Dedifferentiated amniotic fluid mesenchymal stem cell (primary cell): ENCODE data around the gene ZMIZ2.

ENCODE experiments used
- DNase-seq: peaks from one replicate; pipeline ENCODE4 v3.0.0-alpha.2; 2016; ENCODE audit errors: extremely low spot score

The ZMIZ2 gene

DNA sequence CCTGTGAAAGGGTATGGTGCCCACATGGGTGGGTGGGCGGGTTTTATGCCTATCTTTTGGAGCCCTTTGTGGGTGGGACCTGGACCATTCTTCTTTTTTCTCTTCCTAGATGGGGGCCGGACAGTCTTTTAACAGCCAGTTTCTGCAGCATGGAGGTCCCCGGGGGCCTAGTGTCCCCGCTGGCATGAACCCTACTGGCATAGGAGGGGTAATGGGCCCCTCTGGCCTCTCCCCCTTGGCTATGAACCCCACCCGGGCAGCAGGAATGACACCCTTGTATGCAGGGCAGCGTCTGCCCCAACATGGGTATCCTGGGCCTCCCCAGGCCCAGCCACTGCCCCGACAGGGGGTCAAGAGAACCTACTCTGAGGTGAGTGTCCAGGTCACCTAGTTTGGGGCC is 9.1 kb downstream of the ZMIZ2 start:
- DNase-seq = no peak

DNA sequence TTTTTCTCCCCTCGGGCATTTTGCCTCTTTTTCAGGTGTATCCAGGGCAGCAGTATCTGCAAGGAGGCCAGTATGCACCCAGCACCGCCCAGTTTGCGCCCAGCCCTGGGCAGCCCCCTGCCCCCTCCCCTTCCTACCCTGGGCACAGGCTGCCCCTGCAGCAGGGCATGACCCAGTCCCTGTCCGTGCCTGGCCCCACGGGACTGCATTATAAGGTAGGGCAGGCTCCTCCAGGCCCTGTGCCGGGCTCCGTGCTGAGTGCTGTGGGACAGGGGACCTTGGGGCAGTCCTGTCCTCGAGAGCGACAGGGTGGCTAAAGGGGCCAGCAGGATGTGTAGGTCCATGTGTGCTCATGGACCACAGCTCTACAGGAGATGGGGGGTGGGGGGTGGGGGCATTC is 10.6 kb downstream of the ZMIZ2 start:
- DNase-seq = no peak

DNA sequence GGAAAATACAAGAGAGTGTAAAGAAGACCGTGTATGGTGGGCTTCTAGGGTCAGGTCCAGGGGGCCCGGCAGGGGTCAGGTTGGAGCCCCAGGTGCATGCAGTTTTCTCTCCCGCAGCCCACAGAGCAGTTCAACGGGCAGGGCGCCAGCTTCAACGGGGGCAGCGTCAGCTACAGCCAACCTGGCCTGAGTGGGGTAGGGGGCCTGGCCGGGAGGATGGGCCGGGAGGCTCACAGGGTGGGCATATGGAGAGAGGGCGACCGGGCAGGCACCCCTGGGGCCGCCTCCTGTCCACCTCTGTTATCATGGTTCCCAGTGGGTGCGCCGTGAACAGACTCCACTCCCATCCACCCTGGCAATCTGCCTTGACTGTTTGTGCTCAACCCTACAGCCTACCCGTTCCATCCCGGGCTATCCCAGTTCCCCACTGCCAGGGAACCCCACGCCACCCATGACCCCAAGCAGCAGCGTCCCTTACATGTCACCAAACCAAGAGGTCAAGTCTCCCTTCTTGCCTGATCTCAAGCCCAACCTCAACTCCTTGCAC is 11.5 kb downstream of the ZMIZ2 start:
- DNase-seq = no peak

DNA sequence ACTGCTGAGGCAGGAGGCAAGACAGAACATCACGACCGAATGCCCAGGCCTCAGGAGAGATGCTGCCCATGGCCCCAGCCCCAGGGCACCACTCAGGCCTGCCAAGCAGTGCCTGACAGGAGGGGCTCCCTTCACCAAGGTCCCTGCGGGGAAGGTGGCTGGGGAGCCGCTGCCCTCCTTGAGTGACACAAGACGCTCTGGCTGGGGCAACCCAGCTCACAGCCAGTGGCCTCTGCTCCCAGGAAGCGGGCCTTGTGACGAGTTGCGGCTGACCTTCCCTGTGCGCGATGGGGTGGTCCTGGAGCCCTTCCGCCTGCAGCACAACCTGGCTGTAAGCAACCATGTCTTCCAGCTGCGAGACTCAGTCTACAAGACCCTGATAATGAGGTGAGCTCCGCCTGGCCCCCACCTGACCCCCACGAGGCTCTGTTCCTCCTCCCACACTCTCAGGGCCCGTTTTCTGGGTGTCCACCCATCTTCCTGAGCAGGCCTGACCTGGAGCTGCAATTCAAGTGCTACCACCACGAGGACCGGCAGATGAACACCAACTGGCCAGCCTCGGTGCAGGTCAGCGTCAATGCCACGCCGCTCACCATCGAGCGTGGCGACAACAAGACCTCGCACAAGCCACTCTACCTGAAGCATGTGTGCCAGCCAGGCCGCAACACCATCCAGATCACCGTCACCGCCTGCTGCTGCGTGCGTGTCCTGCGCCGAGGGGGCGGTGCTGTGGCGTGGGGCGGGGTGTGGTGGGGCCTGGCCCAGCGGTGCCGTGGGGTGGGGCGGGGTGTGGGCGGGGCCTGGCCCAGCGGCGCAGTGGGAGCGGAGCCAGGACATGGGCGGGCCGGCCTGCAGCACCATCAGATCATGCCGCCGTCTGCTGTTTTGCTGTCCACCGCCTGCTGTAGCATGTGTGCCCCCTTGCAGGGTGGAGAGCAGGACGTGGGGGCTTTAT is 12.8 kb downstream of the ZMIZ2 start:
- no peak for DNase-seq

DNA sequence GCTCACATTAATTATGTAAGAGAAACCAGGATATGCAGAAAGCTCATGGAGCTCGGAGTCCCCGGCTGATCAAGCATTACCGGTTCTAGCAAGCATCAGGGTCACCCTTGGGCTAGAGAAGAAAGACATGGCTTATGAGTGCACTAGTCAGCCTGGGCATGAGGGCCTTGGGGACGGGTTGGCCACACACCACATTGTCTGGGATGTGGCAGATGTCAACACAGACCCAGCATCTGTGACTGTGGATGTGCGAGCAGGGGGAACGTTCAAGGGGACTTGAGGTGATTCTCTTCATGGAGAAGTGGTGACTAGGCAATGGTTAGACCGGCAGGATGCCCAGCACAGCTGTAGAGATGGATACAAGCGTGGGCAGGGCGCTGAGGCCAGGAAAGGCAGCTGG is 13.7 kb downstream of the ZMIZ2 start:
- DNase-seq = no peak

DNA sequence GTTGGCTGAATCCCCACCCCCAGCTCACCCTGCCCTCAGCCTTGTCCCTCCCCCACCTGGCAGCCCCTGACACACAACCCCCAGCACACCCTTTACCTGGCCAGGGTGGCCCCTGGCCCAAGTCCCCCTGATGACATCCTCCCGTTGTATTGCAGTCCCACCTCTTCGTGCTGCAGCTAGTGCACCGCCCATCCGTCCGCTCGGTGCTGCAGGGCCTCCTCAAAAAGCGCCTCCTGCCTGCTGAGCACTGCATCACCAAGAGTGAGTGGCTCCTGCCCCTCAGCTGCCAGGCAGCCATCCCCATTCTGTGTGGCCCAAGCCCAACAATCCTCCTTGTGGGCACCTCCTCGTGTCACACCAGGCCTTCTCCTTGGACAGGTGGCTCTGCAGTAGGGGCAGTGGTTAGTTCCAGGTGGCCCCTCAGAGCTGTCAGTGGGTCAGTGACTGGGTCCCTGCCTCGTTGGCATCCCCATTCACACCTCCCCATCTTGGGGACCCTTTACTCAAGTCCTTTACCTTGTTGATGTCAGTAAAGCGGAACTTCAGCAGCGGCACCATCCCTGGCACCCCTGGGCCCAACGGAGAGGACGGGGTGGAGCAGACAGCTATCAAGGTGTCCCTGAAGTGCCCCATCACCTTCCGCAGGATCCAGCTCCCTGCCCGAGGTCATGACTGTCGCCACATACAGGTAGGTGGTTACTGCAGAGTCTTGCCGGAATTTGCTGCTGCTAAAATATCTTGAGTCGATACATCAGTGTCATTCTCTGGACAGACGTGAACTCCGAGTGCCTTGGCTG is 14.3 kb downstream of the ZMIZ2 start:
- DNase-seq = no peak

DNA sequence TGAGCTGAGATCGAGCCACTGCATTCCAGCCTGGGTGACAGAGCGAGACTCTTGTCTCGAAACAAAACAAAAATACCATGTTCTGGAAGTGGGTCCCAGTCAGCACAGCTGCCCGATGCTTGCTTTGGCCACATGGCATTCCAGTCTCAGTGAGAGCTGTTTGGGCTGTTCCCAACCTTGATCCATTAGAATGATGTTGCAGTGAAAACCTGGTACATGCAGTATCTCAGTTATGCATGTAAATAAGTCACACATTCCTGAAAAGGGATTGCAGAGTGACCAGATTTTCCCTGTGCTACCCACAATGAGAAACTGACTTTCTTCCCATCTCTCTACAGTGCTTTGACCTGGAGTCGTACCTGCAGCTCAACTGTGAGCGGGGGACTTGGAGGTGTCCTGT is 15.4 kb downstream of the ZMIZ2 start:
- DNase-seq = no peak

DNA sequence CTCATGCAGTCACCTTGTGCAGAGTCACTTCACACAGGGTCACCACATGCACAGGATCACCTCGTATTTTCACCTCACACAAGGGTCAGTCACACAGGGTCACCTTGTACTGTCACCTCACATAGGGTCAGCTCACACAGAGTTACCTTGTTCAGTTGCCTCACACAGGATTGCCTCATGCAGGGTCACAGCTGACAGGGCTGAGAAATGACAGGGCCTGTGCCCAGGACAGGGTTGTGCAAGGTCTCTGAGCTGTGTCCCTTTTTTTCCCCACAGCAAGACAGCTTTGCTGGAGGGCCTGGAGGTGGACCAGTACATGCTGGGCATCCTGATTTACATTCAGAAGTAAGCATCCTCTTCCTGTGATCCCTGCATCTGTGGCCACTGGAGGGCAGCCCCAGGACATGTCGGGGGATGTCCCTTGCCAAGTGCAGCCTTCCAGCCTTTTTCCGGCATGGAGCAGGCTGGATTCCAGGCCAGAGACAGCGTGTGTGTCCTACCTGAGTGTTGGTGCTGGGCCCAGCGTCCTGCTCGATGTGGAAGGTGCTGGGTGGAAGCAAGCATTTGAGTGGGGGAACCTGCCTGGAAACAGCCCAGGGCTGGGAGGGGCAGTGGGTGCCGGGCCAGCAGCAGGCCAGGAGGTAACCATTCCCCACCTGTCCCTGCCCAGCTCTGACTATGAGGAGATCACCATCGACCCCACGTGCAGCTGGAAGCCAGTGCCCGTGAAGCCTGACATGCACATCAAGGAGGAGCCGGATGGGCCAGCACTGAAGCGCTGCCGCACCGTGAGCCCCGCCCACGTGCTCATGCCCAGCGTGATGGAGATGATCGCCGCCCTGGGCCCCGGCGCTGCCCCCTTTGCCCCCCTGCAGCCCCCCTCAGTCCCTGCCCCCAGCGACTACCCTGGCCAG is 16.3 kb downstream of the ZMIZ2 start:
- no peak for DNase-seq

DNA sequence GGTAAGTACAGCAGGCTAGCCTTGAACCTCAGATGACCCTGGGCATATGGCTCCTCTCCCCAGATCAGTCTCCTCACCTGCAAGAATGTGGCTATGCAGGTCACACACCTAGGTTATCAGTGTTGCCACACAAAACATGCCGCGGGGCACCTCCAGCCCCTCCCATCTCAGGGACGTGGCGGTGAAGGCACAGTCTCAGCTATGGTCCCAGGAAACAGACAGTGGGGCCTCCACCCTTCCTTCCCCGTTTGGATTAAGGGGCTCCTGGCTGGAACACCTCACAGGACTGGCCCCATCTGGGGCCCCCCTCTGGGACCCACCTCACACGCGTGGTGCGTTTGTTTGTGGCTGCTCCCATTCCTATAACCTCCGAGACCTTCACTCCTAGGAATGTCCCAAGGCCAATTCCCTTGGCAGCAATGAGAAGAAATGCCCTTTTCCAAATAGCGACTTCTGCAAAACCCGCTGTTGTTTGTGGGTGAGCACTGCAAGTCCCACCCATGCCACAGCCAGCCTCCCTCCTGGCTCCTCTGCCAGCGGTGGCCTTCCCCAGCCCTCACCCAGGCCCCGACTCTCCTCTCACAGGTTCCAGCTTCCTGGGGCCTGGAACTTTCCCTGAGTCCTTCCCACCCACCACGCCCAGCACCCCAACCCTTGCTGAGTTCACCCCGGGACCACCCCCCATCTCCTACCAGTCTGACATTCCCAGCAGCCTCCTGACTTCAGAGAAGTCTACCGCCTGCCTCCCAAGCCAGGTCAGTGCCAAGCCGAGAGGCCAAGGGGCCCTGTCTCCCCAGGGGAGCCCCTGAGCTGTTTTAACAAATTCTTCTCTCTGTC is 17.1 kb downstream of the ZMIZ2 start:
- no peak for DNase-seq

DNA sequence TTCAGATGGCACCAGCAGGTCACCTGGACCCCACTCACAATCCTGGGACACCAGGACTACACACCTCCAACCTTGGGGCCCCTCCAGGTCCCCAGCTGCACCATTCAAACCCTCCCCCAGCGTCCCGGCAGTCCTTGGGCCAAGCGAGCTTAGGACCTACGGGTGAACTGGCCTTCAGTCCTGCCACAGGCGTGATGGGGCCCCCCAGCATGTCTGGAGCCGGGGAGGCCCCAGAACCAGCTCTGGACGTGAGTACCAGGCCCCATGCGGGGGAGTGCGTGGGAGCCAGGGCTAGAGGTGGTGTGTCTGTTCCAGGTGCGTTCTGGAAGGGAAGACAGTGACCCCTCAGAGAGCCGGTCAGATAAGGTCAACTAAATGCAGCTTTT is 17.8 kb downstream of the ZMIZ2 start:
- DNase-seq = no peak

DNA sequence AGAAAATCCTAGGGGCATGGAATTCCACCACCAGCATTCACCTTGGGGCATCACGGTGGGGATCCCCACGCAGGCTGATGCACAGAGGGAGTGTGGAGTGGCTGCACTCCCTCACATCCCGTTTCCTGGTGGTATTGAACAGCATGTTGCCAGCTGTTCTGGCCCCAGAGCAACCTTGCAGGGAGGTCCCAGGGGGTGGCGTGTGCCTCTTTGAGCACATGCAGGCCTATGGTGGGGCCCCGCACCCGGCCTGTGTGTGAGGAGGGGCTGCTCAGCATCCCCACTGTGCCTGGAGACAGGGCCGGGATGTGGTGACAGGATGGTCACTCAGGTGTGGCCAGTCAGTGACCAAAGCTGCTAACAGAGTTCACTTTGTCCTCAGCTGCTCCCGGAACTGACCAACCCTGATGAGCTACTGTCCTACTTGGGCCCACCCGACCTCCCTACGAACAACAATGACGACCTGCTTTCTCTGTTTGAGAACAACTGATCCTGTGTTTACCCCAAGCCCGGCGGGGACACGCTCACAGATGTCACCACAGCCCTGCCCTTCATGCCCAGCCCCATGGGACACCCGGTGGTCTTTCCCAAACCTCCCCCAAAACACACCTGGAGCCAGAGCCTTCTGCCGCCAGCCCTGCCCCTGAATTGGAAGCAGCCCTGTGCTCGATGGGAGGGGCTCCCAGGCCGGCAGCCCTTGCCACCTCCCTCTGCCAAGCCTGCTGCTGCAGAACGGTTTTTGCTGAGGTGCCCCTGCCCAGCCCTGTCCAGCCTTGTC is 18.7 kb downstream of the ZMIZ2 start:
- no peak for DNase-seq

DNA sequence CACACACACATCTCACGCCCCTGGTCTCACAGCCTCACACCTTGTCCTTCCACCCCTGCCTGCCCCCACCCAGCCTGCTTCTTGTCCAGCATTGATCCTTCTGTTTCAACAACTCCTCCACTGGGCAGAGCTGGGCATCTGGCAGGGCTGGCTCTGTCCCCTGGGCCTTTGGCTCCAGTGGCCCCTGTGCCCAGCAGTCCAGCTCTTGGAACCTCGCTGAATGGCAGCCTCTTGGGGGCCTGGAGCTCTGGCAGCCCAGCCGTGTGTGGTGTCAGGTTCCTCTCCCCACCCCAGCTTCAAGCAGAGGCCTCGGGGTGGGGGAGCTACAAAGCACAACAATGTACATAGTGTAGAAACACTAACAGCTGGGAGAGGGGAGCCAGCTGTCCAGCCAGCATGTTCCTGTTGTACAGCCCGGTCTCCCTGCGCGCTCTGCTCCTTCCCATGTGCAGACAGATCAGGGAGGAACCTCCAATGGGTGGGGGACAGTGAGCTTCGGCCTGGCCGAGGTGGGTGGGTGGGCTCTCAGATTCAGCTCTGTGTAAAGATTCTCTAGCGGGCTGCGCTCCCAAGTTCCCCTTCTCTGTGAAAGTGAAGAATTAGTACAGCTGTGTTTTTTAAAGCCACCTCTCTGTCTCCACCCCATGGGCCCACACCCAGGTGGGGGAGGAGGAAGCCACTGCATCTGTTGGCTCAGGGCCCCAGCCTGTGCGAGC is 19.4 kb downstream of the ZMIZ2 start:
- DNase-seq = peak; percentile 45

DNA sequence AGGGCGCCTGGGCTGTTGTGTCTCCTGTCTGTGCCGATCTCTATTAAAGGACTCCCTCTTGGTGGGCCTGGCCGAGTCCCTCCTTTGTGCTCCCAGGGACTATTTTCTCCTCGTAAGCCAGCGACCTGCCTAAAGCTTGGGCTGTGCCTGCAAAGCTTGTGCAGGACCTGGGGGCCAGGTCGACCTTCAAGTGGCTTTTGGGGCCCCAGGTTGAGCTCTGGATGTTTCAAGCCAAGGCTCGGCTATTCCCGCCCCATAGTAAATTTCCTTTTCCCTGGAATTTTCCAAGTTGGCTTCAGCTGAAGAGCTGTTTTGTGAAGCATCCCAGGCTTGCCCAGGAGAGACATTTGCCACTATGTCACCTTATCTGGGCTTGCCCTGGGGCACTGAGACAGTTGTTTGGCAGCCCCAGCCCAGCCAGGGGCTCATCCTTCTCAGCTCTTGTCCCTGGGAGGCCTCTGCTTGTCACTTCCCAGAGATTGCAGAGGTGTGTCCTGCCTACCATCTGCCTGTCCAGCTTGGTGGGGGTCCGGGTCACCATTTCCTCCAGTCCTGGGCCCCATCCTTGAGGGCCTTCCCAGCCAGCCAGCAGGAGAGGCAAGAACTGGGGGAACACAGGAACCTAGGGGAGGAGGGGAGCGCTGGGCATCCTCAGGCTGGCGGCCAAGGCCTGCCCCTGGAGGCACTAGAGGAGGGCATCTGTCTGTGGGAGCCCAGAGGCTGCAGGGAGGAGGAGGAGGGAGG is 20.2 kb downstream of the ZMIZ2 start:
- DNase-seq = no peak

DNA sequence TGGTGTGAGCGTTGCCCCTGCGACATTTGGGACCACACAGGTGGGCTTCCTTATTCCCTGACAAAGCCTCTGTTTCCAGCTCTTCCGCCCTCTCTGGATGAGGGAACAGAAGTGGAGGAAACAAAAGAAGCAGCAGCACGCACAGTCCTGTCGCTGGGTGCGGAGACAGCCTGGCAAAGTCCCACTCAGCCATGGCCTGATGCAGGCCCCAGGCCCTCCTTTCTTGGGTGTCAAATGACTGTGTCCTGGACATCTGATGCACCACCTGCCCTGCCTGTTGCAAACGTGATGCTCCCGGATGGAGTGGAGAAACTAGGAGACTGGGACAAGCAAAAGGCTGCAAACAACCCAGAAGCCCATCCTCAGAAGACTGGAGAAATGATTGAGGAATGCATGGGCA is 20.7 kb downstream of the ZMIZ2 start:
- no peak for DNase-seq

DNA sequence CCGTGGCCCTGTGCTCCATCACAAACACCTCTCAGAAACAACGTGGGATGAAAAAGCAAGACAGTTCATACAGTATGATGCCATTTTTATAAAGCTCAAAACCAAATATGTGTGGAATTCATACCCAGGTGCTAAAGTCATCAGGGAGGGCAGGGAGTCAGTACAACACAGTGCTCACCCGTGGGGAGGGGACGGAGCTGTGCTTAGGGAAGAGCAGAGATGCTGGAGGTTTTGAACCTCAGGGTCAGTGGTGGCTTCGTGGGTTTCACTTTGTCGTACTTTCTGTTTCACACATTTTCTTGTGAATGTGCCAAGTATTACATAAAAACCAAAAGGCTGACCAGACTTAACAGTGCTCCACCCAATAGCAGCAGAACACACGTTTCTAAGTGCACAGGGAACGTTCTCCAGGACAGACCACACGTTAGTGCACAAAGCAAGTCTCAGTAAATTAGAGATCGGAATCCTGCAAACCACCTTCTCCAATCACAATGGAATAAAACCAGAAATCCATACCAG is 21.2 kb downstream of the ZMIZ2 start:
- no peak for DNase-seq

DNA sequence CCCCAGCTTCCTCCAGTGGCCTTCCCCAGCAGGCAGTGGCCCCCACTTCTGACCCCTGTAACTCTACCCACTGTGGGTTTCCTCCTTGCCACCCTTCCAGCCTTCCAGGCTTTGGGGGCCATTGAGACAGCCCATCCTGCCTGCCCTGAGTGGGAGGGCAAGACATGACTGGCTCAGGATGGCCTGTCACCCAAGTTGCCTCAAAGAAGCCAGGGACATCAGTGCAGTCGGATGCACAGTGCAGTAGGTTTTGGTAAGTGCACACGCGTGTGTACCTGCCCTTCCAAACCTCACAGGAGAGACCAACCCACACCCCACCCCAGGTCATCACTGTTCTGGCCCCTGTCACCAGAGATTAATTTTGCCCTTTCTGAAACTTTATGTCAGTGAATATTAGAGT is 22.7 kb downstream of the ZMIZ2 start:
- no peak for DNase-seq

DNA sequence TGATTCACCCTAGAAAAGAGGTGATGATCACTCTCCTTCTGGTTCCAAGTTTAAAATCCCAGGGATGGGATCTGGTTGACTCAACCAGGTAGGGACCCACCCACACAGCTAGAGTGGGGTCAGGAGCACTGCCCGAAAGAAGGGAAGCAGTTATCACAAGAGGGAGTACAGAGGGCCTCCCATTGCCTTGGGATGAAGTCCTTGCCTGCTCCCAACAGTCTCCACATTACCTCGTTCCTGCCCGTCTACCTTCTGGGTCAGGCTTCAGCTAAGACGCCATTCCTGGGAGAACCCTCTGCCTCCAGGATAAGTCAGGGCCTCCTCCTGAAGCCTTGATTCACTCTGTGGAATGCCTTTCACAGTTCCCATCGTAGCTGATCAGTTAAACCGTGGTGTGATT is 23.8 kb downstream of the ZMIZ2 start:
- DNase-seq = no peak

DNA sequence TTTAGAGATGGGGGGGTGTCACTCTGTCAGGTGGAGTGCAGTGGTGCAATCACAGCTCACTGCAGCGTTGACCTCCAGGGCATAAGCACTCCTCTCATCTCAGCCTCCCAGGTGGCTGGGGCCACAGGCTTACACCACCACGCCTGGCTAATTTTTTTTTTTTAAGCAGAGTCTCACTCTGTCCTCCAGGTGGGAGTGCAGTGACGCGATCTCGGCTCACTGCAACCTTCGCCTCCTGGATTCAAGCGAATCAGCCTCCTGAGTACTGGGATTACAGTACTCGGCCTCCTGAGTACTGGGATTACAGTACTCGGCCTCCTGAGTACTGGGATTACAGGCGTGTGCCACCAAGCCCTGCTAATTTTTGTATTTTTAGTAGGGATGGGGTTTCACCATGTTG is 24.2 kb downstream of the ZMIZ2 start:
- DNase-seq = no peak
